Neural progenitor cell (in vitro differentiated cells): ENCODE measurements around the gene SBNO1.

Experiments
- EZH2 ChIP-seq: fragments of 200-600 bp; sonication (generic); IDR thresholded peaks from 2 replicates; pipeline ENCODE4 v1.6.1; 2017; ENCODE audit warnings: antibody characterized with exemption, mild to moderate bottlenecking, moderate library complexity
- EZH2phosphoT487 ChIP-seq: fragments of 200-600 bp; sonication (generic); IDR thresholded peaks from 2 replicates; pipeline ENCODE4 v1.6.1; 2017; ENCODE audit warnings: antibody characterized with exemption
- TF ChIP-seq, protein P1 (sequence below): fragments of 200-600 bp; sonication (generic); IDR thresholded peaks from 2 replicates; pipeline ENCODE4 v1.5.1; 2017; ENCODE audit warnings: antibody characterized with exemption, mild to moderate bottlenecking

DNA sequence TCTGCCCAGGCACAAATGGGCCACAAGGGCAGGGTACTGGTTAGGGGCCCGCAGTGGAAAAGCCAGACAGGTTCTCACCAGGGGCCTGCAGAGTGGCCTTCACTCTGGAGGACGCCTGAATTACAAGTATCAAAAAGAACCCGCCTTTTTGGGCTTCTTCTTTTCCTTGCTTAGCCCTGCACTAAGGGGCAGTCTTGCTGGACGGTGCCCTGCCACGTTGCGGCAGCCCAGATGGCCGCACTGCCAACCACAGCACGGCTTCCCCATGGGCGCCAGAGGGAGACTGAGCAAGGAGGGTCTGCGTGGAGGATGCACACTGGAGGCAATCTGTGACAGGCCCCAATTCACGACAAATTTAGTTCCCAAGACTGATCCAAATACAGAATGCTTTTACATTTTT is 74.7 kb downstream of the SBNO1 start:
- TF ChIP-seq, protein P1, sequence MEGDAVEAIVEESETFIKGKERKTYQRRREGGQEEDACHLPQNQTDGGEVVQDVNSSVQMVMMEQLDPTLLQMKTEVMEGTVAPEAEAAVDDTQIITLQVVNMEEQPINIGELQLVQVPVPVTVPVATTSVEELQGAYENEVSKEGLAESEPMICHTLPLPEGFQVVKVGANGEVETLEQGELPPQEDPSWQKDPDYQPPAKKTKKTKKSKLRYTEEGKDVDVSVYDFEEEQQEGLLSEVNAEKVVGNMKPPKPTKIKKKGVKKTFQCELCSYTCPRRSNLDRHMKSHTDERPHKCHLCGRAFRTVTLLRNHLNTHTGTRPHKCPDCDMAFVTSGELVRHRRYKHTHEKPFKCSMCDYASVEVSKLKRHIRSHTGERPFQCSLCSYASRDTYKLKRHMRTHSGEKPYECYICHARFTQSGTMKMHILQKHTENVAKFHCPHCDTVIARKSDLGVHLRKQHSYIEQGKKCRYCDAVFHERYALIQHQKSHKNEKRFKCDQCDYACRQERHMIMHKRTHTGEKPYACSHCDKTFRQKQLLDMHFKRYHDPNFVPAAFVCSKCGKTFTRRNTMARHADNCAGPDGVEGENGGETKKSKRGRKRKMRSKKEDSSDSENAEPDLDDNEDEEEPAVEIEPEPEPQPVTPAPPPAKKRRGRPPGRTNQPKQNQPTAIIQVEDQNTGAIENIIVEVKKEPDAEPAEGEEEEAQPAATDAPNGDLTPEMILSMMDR = no peak
- no peak for TF ChIP-seq EZH2phosphoT487
- TF ChIP-seq EZH2 = no peak
